Esophagus muscularis mucosa (tissue), 4 donors: ENCODE data around the gene RTBDN. TPM values are rescaled to one million over a fixed set of nuclear protein-coding genes. Genes with fewer than 3 reads are reported as not detected.

Source experiments
- DNase-seq: peaks from one replicate; pipeline ENCODE4 v3.0.0-alpha.2; 2017; ENCODE audit errors: extremely low spot score
- H3K27ac ChIP-seq, 4 donors: fragments of 200-600 bp; sonication (generic); replicated peaks in 1 of 4; 1 replicate in 3 of 4; 2 replicates in 1 of 4; pipeline ENCODE4 v1.5.1; 2016 to 2019; ENCODE audit warnings: mild to moderate bottlenecking in 1 of 4
- H3K27me3 ChIP-seq, 4 donors: fragments of 200-600 bp; sonication (generic); one replicate each; pipeline versions ENCODE4 v1.5.1 to v1.6.0; 2016 to 2019
- H3K36me3 ChIP-seq, 4 donors: fragments of 200-600 bp; sonication (generic); one replicate each; pipeline ENCODE4 v1.5.1; 2016 to 2019
- H3K4me1 ChIP-seq, 4 donors: fragments of 200-600 bp; sonication (generic); one replicate each; pipeline ENCODE4 v1.5.1; 2016 to 2019
- H3K4me3 ChIP-seq, 4 donors: fragments of 200-600 bp; sonication (generic); 1 replicate in 2 of 4; 2 replicates in 2 of 4; pipeline ENCODE4 v1.5.1; 2016 to 2019; ENCODE audit warnings: mild to moderate bottlenecking in 4 of 4, moderate library complexity in 1 of 4
- H3K9me3 ChIP-seq, 4 donors: fragments of 200-600 bp; sonication (generic); 1 replicate in 3 of 4; 2 replicates in 1 of 4; pipeline ENCODE4 v1.5.1; 2016 to 2019
- EP300 ChIP-seq: sonication (generic); formaldehyde crosslinking; IDR thresholded peaks from one replicate; pipeline ENCODE4 v1.6.1; 2017; ENCODE audit warnings: antibody characterized with exemption
- POLR2A ChIP-seq: fragments of 450-650 bp; IDR thresholded peaks from one replicate; pipeline ENCODE4 v1.6.1; 2017; ENCODE audit warnings: antibody characterized with exemption, moderate library complexity, mild to moderate bottlenecking, low read depth
- POLR2AphosphoS5 ChIP-seq, 2 donors: sonication (generic); formaldehyde crosslinking; IDR thresholded peaks; one replicate each; pipeline ENCODE4 v1.6.1; 2017; ENCODE audit warnings: antibody characterized with exemption in 2 of 2
- WGBS: methylation state at CpG from one replicate; pipeline ENCODE4 v1.1.5; 2018; 5-methylcytosine and 5-hydroxymethylcytosine counted together
- intact Hi-C: fragments of 100-400 bp; cut with DNase I; formaldehyde crosslinking; loops from one replicate; pipeline ENCODE4 v1.15.1; 2023
- total RNA-seq, 4 donors: library from RNA; depleted of rRNA; stranded (reverse); fragments of >200 nt; gene quantifications; one replicate each; pipeline versions ENCODE4 v1.1.0 to v1.2.1, GENCODE V29; 2016
- TF ChIP-seq, protein P1 (sequence below), 3 experiments: fragments of 200-600 bp in 2 of 3; fragments of 450-650 bp in 1 of 3; sonication (generic) in 2 of 3; IDR thresholded peaks; one replicate each; pipeline ENCODE4 v1.5.1; 2017 to 2019; ENCODE audit warnings: antibody characterized with exemption in 3 of 3, mild to moderate bottlenecking in 2 of 3, moderate library complexity in 1 of 3

RTBDN gene
- total RNA-seq, 4 donors from 2014 or later = 0.52 to 0.83 TPM; not detected in 2

DNA sequence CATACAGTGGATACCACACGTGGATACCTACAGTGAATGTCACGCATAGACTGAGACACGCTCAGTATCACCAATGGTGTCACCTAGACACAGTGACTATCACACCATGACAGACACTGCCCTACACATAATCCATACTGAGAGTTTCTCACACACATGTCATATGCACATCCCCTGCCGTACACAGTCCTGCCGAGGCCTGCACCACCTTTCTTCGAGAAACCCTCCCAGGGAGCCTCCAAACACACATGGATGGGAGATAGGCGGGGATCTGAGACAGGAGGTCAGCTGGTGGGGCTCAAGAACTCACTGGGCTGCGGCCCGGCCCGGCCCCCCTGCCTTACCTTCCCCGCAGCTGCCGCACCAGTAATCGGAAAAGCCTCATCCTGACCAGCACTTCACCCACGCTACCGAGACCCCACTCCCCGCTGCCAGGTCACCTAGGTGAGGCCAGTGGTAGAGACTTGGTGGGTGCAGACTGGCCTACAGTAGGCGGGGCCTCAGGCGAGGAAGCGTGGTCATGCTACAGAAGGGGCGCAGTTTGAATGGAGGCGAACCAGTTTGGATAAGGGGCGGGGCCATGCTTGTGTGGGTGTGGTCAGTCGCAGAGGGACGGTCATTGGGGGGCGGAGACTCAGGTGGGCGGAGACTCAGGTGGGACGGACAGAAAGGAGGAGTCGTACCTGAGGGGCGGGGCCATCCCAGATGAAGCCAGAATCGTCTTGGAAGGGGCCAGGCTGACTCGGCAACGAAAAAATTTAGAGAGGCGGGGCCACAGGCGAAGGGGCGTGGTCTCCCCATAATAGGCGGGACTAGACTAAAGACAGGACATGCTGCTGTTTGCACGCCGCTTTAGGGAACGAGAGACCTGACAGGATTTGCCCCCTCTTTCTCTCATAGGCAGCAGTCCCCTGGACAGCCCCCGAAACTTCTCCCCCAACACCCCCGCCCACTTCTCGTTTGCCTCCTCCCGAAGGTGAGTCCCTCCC lies 6.0 kb upstream of the RTBDN start:
- DNase-seq = no peak
- Histone ChIP-seq H3K27ac (no peak overlapping the region), H3K9me3 (no peaks in the 10 kb centered on the region), H3K36me3 (no peaks in the 10 kb centered on the region), H3K4me3 (peak overlapping the region in 3 of 4 donors; percentile 8 to 37 (median 35)), H3K4me1 (peaks cover 12 to 37% (median 26%) of the 10 kb centered on the region in 4 donors), H3K27me3 (peaks cover 0 to 100% (median 69%) of the 10 kb centered on the region in 4 donors)
- intact Hi-C loops = loop anchor here (10.0 kb wide), 1 partner anchor 156 kb away; the partner anchor contains the start of genes DHPS and GNG14
- TF ChIP-seq EP300 (no peak), POLR2AphosphoS5 (IDR thresholded peaks at IDR 0.05) (no peak), POLR2A (no peak)
- TF ChIP-seq, protein P1, sequence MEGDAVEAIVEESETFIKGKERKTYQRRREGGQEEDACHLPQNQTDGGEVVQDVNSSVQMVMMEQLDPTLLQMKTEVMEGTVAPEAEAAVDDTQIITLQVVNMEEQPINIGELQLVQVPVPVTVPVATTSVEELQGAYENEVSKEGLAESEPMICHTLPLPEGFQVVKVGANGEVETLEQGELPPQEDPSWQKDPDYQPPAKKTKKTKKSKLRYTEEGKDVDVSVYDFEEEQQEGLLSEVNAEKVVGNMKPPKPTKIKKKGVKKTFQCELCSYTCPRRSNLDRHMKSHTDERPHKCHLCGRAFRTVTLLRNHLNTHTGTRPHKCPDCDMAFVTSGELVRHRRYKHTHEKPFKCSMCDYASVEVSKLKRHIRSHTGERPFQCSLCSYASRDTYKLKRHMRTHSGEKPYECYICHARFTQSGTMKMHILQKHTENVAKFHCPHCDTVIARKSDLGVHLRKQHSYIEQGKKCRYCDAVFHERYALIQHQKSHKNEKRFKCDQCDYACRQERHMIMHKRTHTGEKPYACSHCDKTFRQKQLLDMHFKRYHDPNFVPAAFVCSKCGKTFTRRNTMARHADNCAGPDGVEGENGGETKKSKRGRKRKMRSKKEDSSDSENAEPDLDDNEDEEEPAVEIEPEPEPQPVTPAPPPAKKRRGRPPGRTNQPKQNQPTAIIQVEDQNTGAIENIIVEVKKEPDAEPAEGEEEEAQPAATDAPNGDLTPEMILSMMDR (IDR thresholded peaks at IDR 0.05) = no peak
- 19% methylated on average over 32 of the region's 43 CpGs for WGBS

DNA sequence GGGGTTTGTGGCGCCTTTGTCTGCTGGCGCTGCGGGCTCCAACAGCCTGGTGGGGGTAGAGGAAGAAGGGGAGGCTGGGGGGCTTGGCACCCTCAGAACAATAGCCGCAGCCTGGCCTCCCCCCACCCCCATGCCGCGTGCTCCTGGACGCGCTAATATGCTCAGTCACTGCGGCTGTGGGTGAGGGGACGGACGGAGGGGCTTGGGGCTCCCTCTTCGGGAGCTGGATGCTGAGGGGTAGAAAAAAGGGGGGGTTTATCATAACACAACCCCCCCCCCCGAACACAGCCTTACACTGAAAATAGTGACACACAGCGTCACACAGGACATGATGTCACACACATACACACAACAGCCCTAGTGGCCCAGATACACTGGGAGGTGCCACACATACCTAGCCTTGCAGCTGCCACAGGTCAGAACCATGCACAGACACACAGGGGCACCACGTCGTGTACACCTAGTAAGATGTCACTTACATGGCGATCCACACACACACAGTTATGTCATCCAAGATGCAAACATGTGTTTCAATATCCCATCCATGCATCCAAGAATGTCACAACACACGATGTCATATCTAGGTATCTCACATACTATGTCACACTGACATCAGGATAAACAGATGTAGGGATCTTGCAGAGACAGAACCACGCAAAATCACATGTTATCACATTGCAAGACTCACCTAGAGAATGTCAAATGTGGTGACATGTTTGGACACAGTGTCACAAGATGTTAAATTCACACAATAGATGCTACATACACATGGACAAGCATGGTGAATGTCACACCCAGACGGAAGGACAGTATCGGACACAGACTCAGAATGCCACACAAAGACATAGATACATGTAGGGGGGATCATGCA lies 4.7 kb upstream of the RTBDN start:
- Histone ChIP-seq H3K36me3 (no peaks in the 10 kb centered on the region), H3K9me3 (no peaks in the 10 kb centered on the region), H3K4me1 (peaks cover 13 to 49% (median 34%) of the 10 kb centered on the region in 4 donors), H3K27me3 (peaks cover 0 to 100% (median 81%) of the 10 kb centered on the region in 4 donors), H3K27ac (no peak overlapping the region), H3K4me3 (peak overlapping the region; percentile 30 to 51 (median 40))
- DNase-seq = no peak
- intact Hi-C loops = no loop called here
- TF ChIP-seq POLR2AphosphoS5 (IDR thresholded peaks at IDR 0.05) = no peak
- no peak for TF ChIP-seq EP300
- TF ChIP-seq, protein P1 (IDR thresholded peaks at IDR 0.05) = no peak
- no peak for TF ChIP-seq POLR2A
- WGBS = 58% methylated on average over 8 of the region's 21 CpGs

DNA sequence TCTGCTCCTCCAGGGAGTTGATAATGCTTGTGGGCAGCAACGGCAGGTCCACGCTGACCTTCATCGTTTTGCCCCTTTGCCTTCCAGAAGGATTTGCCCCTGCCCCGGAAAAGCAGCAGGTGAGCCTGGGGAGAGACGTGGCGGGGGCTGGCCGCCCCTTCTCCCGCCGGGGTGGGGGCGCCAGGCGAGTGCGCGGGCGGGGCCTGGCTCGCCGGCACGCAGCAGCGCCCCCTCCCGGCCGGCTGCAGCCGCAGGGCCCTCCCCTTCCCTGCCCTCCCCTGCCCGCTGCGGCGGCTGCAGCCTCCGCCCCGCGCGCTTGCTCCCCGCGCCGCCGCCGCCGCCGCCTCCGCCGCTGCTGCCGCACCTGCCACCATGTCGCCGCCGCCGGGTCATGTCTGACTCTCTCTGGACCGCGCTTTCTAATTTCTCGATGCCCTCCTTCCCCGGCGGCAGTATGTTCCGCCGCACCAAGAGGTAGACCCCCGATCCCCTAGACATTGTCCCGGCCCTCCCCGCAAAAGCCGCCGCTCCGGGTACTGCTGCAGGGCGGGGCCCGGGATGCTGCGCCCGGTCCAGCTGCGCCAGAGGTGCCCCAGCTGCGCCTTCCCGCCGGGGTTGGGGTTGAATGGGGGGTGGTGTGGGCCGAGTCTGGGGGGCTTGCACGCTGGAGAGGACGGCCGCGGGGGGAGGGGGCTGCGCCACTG lies 4.0 kb upstream of the RTBDN start, which contains the start of gene MAST1:
TSS of gene MAST1 (plus strand) at position 334 of the 704 bp plus-strand sequence. CDS start at position 392, 58 bp downstream.
- 0% methylated on average over 1 of the region's 69 CpGs for WGBS

DNA sequence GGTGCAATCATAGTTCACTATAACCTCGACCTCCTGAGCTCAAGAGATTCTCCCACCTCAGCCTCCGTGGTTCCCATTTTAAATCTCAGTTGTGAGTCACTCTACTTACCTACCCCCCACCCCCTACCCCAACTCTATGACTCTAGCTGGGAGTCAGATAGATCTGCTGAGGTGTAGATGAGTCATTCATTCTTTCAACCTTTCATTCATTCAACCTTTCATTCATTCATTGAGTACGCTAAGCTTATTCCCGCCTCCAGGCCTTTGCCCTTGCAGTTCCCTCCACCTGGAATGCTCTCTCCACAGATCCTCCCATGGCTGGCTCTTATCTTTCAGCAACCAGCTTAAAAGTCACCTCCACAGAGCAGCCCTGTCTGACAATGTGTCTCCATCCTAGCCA lies 2.8 kb upstream of the RTBDN start:
- TF ChIP-seq POLR2AphosphoS5 (IDR thresholded peaks at IDR 0.05) = no peak
- TF ChIP-seq, protein P1 (IDR thresholded peaks at IDR 0.05) = no peak
- no peak for TF ChIP-seq EP300
- no peak for TF ChIP-seq POLR2A
- peaks cover 0 to 100% (median 89%) of the 10 kb centered on the region in 4 donors for H3K27me3 ChIP-seq
- no peak for DNase-seq
- H3K4me1 ChIP-seq = peaks cover 20 to 68% (median 52%) of the 10 kb centered on the region in 4 donors
- H3K9me3 ChIP-seq = no peaks in the 10 kb centered on the region
- no peaks in the 10 kb centered on the region for H3K36me3 ChIP-seq
- intact Hi-C loops = no loop called here
- no peak overlapping the region for H3K4me3 ChIP-seq
- WGBS = 94% methylated on average over 4 of the region's 4 CpGs
- H3K27ac ChIP-seq = no peak overlapping the region

More for the DNA sequence above, 4.0 kb upstream of the RTBDN start, which contains the start of gene MAST1:
- peaks cover 18 to 57% (median 42%) of the 10 kb centered on the region in 4 donors for H3K4me1 ChIP-seq
- no peak for DNase-seq
- H3K27ac ChIP-seq = no peak within 1 kb of the TSS
- TF ChIP-seq EP300 = no peak
- TF ChIP-seq, protein P1 (IDR thresholded peaks at IDR 0.05) = peak; percentile 33 to 59 (median 51)
- H3K27me3 ChIP-seq = peaks cover 0 to 100% (median 86%) of the 10 kb centered on the region in 4 donors
- no peaks in the 10 kb centered on the region for H3K9me3 ChIP-seq
- peak within 1 kb of the TSS; percentile 30 to 51 (median 40) for H3K4me3 ChIP-seq
- intact Hi-C loops = no loop called here
- no peaks in the 10 kb centered on the region for H3K36me3 ChIP-seq
